Neural progenitor cell (in vitro differentiated cells): ENCODE measurements around the gene EED. TPM values are rescaled to one million over a fixed set of nuclear protein-coding genes. Genes with fewer than 3 reads are reported as not detected.

Experiments used
- DNase-seq: peaks from one replicate; pipeline ENCODE4 v3.0.0-alpha.2; 2016; ENCODE audit warnings: low spot score
- H2AFZ ChIP-seq: fragments of 200-600 bp; sonication (generic); replicated peaks from 2 replicates; pipeline ENCODE4 v1.6.1; 2016; ENCODE audit warnings: antibody characterized with exemption
- H3F3A ChIP-seq: fragments of 200-600 bp; sonication (generic); 2 replicates; pipeline ENCODE4 v1.6.1; 2016; ENCODE audit warnings: antibody characterized with exemption, low read depth
- H3K27ac ChIP-seq: fragments of 200-600 bp; sonication (generic); 2 replicates; pipeline ENCODE4 v1.5.1; 2016; ENCODE audit warnings: mild to moderate bottlenecking
- H3K27me3 ChIP-seq: fragments of 200-600 bp; sonication (generic); 2 replicates; pipeline ENCODE4 v1.6.1; 2016; ENCODE audit warnings: mild to moderate bottlenecking, moderate library complexity
- H3K36me3 ChIP-seq: fragments of 200-600 bp; sonication (generic); 2 replicates; pipeline ENCODE4 v1.5.1; 2016
- H3K4me1 ChIP-seq: fragments of 200-600 bp; sonication (generic); 2 replicates; pipeline ENCODE4 v1.6.1; 2016; ENCODE audit warnings: mixed run types
- H3K4me2 ChIP-seq: fragments of 200-600 bp; sonication (generic); 2 replicates; pipeline ENCODE4 v1.6.1; 2016
- H3K4me3 ChIP-seq: fragments of 200-600 bp; sonication (generic); 2 replicates; pipeline ENCODE4 v1.5.1; 2016
- H3K79me2 ChIP-seq: fragments of 200-600 bp; sonication (generic); 2 replicates; pipeline ENCODE4 v1.6.1; 2016; ENCODE audit warnings: low read depth
- H3K9ac ChIP-seq: fragments of 200-600 bp; sonication (generic); 2 replicates; pipeline ENCODE4 v1.6.1; 2016
- H3K9me3 ChIP-seq: fragments of 200-600 bp; sonication (generic); 2 replicates; pipeline ENCODE4 v1.5.1; 2016; ENCODE audit warnings: low read depth
- H4K20me1 ChIP-seq: fragments of 200-600 bp; sonication (generic); 2 replicates; pipeline ENCODE4 v1.6.1; 2016; ENCODE audit warnings: low read depth
- H3K27ac Mint-ChIP-seq: 3 replicates; pipeline ENCODE4 v1.8.0; 2021; ENCODE audit warnings: mixed read lengths
- H3K27me3 Mint-ChIP-seq: 2 replicates; pipeline ENCODE4 v1.8.0; 2022; ENCODE audit warnings: low read depth, mild to moderate bottlenecking, inconsistent platforms, moderate library complexity, mixed read lengths; ENCODE audit not compliant: insufficient read depth
- H3K36me3 Mint-ChIP-seq: 3 replicates; pipeline ENCODE4 v1.8.0; 2021; ENCODE audit warnings: mixed read lengths
- H3K4me1 Mint-ChIP-seq: 3 replicates; pipeline ENCODE4 v1.8.0; 2021; ENCODE audit warnings: mixed read lengths
- H3K4me3 Mint-ChIP-seq: 3 replicates; pipeline ENCODE4 v1.8.0; 2021; ENCODE audit warnings: mild to moderate bottlenecking, moderate library complexity, mixed read lengths
- H3K9me3 Mint-ChIP-seq: 3 replicates; pipeline ENCODE4 v1.8.0; 2020; ENCODE audit warnings: mixed read lengths
- EZH2 ChIP-seq: fragments of 200-600 bp; sonication (generic); IDR thresholded peaks from 2 replicates; pipeline ENCODE4 v1.6.1; 2017; ENCODE audit warnings: antibody characterized with exemption, mild to moderate bottlenecking, moderate library complexity
- EZH2phosphoT487 ChIP-seq: fragments of 200-600 bp; sonication (generic); IDR thresholded peaks from 2 replicates; pipeline ENCODE4 v1.6.1; 2017; ENCODE audit warnings: antibody characterized with exemption
- total RNA-seq: library from RNA; depleted of rRNA; stranded (reverse); fragments of >200 nt; gene quantifications from 2 replicates; pipeline ENCODE4 v1.2.3, GENCODE V29; 2015; ENCODE audit warnings: low replicate concordance
- TF ChIP-seq, protein P1 (sequence below): fragments of 200-600 bp; sonication (generic); IDR thresholded peaks from 2 replicates; pipeline ENCODE4 v1.5.1; 2017; ENCODE audit warnings: antibody characterized with exemption, mild to moderate bottlenecking

Gene EED
- total RNA-seq, 1 donor from 2014 or later = 64.9 TPM

GRCh38 chr11:86244063-86244521 is 461 bp upstream of the EED start:
- Mint-ChIP-seq H3K36me3 (no peaks in the 10 kb centered on the region), H3K9me3 (no peaks in the 10 kb centered on the region), H3K27me3 (peaks cover 3% of the 10 kb centered on the region), H3K27ac (no peak overlapping the region), H3K4me1 (peaks cover 23% of the 10 kb centered on the region), H3K4me3 (no peak overlapping the region)
- peak overlapping the region; percentile 99 for H3K9ac ChIP-seq
- TF ChIP-seq, protein P1, sequence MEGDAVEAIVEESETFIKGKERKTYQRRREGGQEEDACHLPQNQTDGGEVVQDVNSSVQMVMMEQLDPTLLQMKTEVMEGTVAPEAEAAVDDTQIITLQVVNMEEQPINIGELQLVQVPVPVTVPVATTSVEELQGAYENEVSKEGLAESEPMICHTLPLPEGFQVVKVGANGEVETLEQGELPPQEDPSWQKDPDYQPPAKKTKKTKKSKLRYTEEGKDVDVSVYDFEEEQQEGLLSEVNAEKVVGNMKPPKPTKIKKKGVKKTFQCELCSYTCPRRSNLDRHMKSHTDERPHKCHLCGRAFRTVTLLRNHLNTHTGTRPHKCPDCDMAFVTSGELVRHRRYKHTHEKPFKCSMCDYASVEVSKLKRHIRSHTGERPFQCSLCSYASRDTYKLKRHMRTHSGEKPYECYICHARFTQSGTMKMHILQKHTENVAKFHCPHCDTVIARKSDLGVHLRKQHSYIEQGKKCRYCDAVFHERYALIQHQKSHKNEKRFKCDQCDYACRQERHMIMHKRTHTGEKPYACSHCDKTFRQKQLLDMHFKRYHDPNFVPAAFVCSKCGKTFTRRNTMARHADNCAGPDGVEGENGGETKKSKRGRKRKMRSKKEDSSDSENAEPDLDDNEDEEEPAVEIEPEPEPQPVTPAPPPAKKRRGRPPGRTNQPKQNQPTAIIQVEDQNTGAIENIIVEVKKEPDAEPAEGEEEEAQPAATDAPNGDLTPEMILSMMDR = no peak
- TF ChIP-seq EZH2 = peak; percentile 33
- no peaks in the 10 kb centered on the region for H3K9me3 ChIP-seq
- peaks cover 34% of the 10 kb centered on the region for H4K20me1 ChIP-seq
- peak overlapping the region; percentile 98 for H3K4me2 ChIP-seq
- no peaks in the 10 kb centered on the region for H3K36me3 ChIP-seq
- H3K27me3 ChIP-seq = no peaks in the 10 kb centered on the region
- H3K79me2 ChIP-seq = peaks cover 39% of the 10 kb centered on the region
- peak; percentile 94 for DNase-seq
- peak overlapping the region; percentile 77 for H3K4me3 ChIP-seq
- H3F3A ChIP-seq = peaks cover 16% of the 10 kb centered on the region
- H3K27ac ChIP-seq = peak overlapping the region; percentile 100
- peak overlapping the region; percentile 84 for H2AFZ ChIP-seq
- H3K4me1 ChIP-seq = peaks cover 27% of the 10 kb centered on the region

GRCh38 chr11:86245369-86246292 is 1.1 kb downstream of the EED start:
- H3K9ac ChIP-seq = peak overlapping the region; percentile 77

DNA sequence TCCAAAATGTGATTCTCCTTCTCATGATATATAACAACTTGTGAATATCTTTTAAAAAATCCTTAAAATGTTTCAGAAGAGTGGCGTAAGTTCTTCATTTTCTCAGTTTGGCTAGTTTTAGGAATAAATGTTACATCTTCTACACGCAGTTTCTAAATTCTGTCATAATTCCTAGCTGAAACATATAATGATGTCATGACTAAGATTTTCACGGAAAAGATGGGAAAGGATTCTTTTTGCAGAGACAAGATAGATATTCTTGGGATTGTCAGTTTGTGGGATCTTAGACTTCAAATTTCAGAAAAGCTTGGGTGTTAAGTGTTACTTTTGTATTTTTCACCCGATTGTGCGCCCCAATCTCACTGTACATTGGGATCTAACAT is 1.7 kb downstream of the EED start:
- H3K27me3 ChIP-seq = no peaks in the 10 kb centered on the region
- peak overlapping the region; percentile 77 for H3K4me3 ChIP-seq
- Mint-ChIP-seq H3K9me3 (no peaks in the 10 kb centered on the region), H3K4me3 (no peak overlapping the region), H3K27me3 (no peaks in the 10 kb centered on the region), H3K27ac (no peak overlapping the region), H3K4me1 (peaks cover 32% of the 10 kb centered on the region), H3K36me3 (no peaks in the 10 kb centered on the region)
- peaks cover 47% of the 10 kb centered on the region for H4K20me1 ChIP-seq
- no peaks in the 10 kb centered on the region for H3K9me3 ChIP-seq
- peak overlapping the region; percentile 77 for H3K9ac ChIP-seq
- peaks cover 31% of the 10 kb centered on the region for H3K4me1 ChIP-seq
- no peak overlapping the region for H2AFZ ChIP-seq
- H3K79me2 ChIP-seq = peaks cover 61% of the 10 kb centered on the region
- no peaks in the 10 kb centered on the region for H3K36me3 ChIP-seq
- no peak for DNase-seq
- H3K4me2 ChIP-seq = peak overlapping the region; percentile 93
- TF ChIP-seq EZH2phosphoT487 = no peak
- TF ChIP-seq, protein P1 = no peak
- H3K27ac ChIP-seq = no peak overlapping the region
- H3F3A ChIP-seq = peaks cover 16% of the 10 kb centered on the region

More at GRCh38 chr11:86245369-86246292, 1.1 kb downstream of the EED start:
- Mint-ChIP-seq H3K9me3 (no peaks in the 10 kb centered on the region), H3K4me3 (no peak overlapping the region), H3K27me3 (no peaks in the 10 kb centered on the region), H3K36me3 (no peaks in the 10 kb centered on the region), H3K4me1 (peaks cover 32% of the 10 kb centered on the region), H3K27ac (no peak overlapping the region)
- Histone ChIP-seq H3F3A (peaks cover 16% of the 10 kb centered on the region), H3K9me3 (no peaks in the 10 kb centered on the region), H3K27me3 (no peaks in the 10 kb centered on the region), H3K4me3 (peak overlapping the region; percentile 77), H3K36me3 (no peaks in the 10 kb centered on the region), H2AFZ (peak overlapping the region; percentile 88), H4K20me1 (peaks cover 47% of the 10 kb centered on the region), H3K4me1 (peaks cover 31% of the 10 kb centered on the region), H3K79me2 (peaks cover 55% of the 10 kb centered on the region), H3K27ac (peak overlapping the region; percentile 58), H3K4me2 (peak overlapping the region; percentile 93)
- TF ChIP-seq, protein P1 = no peak
- TF ChIP-seq EZH2 = no peak
- TF ChIP-seq EZH2phosphoT487 = no peak
- peak; percentile 48 for DNase-seq
